Measurements from ENCODE around the gene TSPAN18. TPM values are rescaled to one million over a fixed set of nuclear protein-coding genes. Genes with fewer than 3 reads are reported as not detected.

TSPAN18 gene
- total and polyA plus RNA-seq, 2 of the 8 experiments (the other 6 are each of a cell fraction or from before 2014, with no cell fraction given), result 5.2 to 10.2 TPM

GRCh38 chr11:44792171-44792570 lies 65.4 kb downstream of the TSPAN18 start:
- Histone ChIP-seq H3K4ac (replicated peaks; ENCODE audit: insufficient read length, low read depth, low read length) (no peak overlapping the region), H2BK5ac (ENCODE audit: low read depth, low read length) (no peak overlapping the region), H3K79me2 (ENCODE audit: control insufficient read depth in 1 of 2, insufficient read depth in 2 of 2, low read length in 2 of 2) (no peaks in the 10 kb centered on the region), H2BK20ac (ENCODE audit: low read length) (no peak overlapping the region), H3K4me3 (ENCODE audit: extremely low read depth in 1 of 4, insufficient read depth in 2 of 4, low read depth in 3 of 4, low read length in 4 of 4) (no peak overlapping the region), H3K27ac (ENCODE audit: low read depth, low read length) (no peak overlapping the region), H4K20me1 (replicated peaks in 1 of 2; ENCODE audit: control insufficient read depth in 1 of 2, insufficient read depth in 2 of 2, low read length in 2 of 2) (peaks cover 0 to 6% of the 10 kb centered on the region in 2 experiments), H3K27me3 (replicated peaks in 1 of 4; ENCODE audit: control insufficient read depth in 3 of 4, extremely low read depth in 1 of 4, insufficient read depth in 3 of 4, low read length in 3 of 4) (peaks cover 0 to 4% (median 0%) of the 10 kb centered on the region in 4 experiments; a peak in 1 of 7 replicates), H4K5ac (ENCODE audit: insufficient read length, low read depth, low read length) (no peak overlapping the region), H3K36me3 (ENCODE audit: control insufficient read depth in 2 of 4, insufficient read depth in 4 of 4, low read length in 3 of 4) (no peaks in the 10 kb centered on the region; a peak in 1 of 8 replicates), H3K79me1 (ENCODE audit: low read depth, low read length) (peaks cover 6% of the 10 kb centered on the region; the same call in 1 of the 2 replicates), H2BK15ac (ENCODE audit: low read length) (no peak overlapping the region), H4K8ac (ENCODE audit: extremely low read depth, insufficient read depth, low read length) (no peak overlapping the region), H2AK5ac (ENCODE audit: low read depth, low read length) (no peak overlapping the region; the same call in 1 of the 2 replicates), H3K56ac (replicated peaks; ENCODE audit: insufficient read length, low read depth, low read length) (no peak overlapping the region), H3K4me2 (ENCODE audit: insufficient read depth in 1 of 2, low read depth in 2 of 2, low read length in 2 of 2) (no peak overlapping the region), H3K9ac (replicated peaks in 1 of 4; ENCODE audit: extremely low read depth in 1 of 4, low read depth in 3 of 4, low read length in 3 of 4) (no peak overlapping the region), H2BK120ac (replicated peaks; ENCODE audit: low read depth, low read length) (no peak overlapping the region), H3K14ac (ENCODE audit: insufficient read length) (no peak overlapping the region), H3K18ac (ENCODE audit: extremely low read depth, low read length) (no peak overlapping the region), H4K91ac (replicated peaks; ENCODE audit: insufficient read length, low read length) (peak overlapping the region; percentile 72), H3K23ac (ENCODE audit: insufficient read length) (no peak overlapping the region), H3K9me3 (ENCODE audit: insufficient read depth in 2 of 2, low read depth in 1 of 2, low read length in 1 of 2) (no peaks in the 10 kb centered on the region), H3K23me2 (ENCODE audit: low read depth, low read length) (no peaks in the 10 kb centered on the region), H3K4me1 (replicated peaks in 1 of 4; ENCODE audit: control insufficient read depth in 3 of 4, insufficient read depth in 4 of 4, low read length in 3 of 4) (peaks cover 2 to 11% (median 7%) of the 10 kb centered on the region in 4 experiments; a peak in 5 of 7 replicates), H2BK12ac (ENCODE audit: low read depth, low read length) (peak overlapping the region; percentile 86; the same call in 1 of the 2 replicates), H2AFZ (ENCODE audit: low read length) (no peak overlapping the region)
- FAIRE-seq (no peak), DNase-seq (ENCODE audit: low read depth in 1 of 2, low spot score in 2 of 2) (no peak)
- 83% methylated on average over 8 of the region's 8 CpGs; no CpG with 5 or more reads in 1 of the 2 experiments for WGBS, 2 experiments (ENCODE audit: extremely low coverage in 1 of 2, insufficient coverage in 1 of 2, insufficient read length in 1 of 2, insufficient replicate concordance in 2 of 2, low coverage in 1 of 2, low lambda C conversion rate in 2 of 2, missing lambda C conversion rate in 1 of 2)
- TF ChIP-seq MAX (IDR thresholded peaks at IDR 0.05) (no peak), TAF1 (IDR thresholded peaks at IDR 0.05; ENCODE audit: low read depth, low read length) (no peak), TCF12 (IDR thresholded peaks at IDR 0.05; ENCODE audit: low read depth, low read length) (no peak), RFX5 (IDR thresholded peaks at IDR 0.05; ENCODE audit: borderline replicate concordance, low read depth, low read length) (no peak), ATF2 (IDR thresholded peaks at IDR 0.05; ENCODE audit: low read length) (no peak), SIN3A (conservative IDR thresholded peaks at IDR 0.05 in 1 of 2, IDR thresholded peaks at IDR 0.05 in 1 of 2; ENCODE audit: low read depth in 1 of 2, low read length in 2 of 2) (no peak), SP1 (IDR thresholded peaks at IDR 0.05; ENCODE audit: low read depth, low read length) (no peak), TAF7 (optimal IDR thresholded peaks at IDR 0.05; ENCODE audit: borderline replicate concordance, low read depth, low read length) (no peak), CBX8 (IDR thresholded peaks at IDR 0.05; ENCODE audit: borderline replicate concordance, low read depth, low read length) (no peak)
- ChIA-PET CTCF (ENCODE audit: partially characterized antibody) (interaction anchor here (0.6 to 3.0 kb wide), 17 partner anchors 9 to 119 kb away, joined by 3 to 23 read pairs (median 4); no protein-coding TSS in a partner anchor), POLR2A (ENCODE audit: partially characterized antibody) (interaction anchor here (1.6 kb wide), 1 partner anchor 14 kb away, joined by 3 read pairs; no protein-coding TSS in a partner anchor)
